Spleen (tissue), 11 donors: ENCODE data around the gene SLC34A1. TPM values are rescaled to one million over a fixed set of nuclear protein-coding genes. Genes with fewer than 3 reads are reported as not detected.

Experiments used
- DNase-seq: peaks from one replicate; pipeline ENCODE4 v3.0.0-alpha.2; 2020
- H3K27ac ChIP-seq, 8 donors: fragments of 200-600 bp; sonication (generic) in 7 of 8; 1 replicate in 4 of 8; 2 replicates in 4 of 8; pipeline versions ENCODE4 v1.5.0 to v1.8.0; 2016 to 2021; ENCODE audit warnings: inconsistent platforms in 4 of 8, mild to moderate bottlenecking in 4 of 8, moderate library complexity in 1 of 8
- H3K27me3 ChIP-seq, 7 donors: fragments of 200-600 bp; sonication (generic) in 6 of 7; replicated peaks in 1 of 7; 1 replicate in 4 of 7; 2 replicates in 3 of 7; pipeline versions ENCODE4 v1.5.0 to v1.8.0; 2016 to 2021; ENCODE audit warnings: inconsistent platforms in 3 of 7, mild to moderate bottlenecking in 1 of 7
- H3K36me3 ChIP-seq, 6 donors: fragments of 200-600 bp; sonication (generic) in 5 of 6; 1 replicate in 4 of 6; 2 replicates in 2 of 6; pipeline versions ENCODE4 v1.5.0 to v1.8.0; 2016 to 2021; ENCODE audit warnings: inconsistent platforms in 2 of 6
- H3K4me1 ChIP-seq, 6 donors: fragments of 200-600 bp; sonication (generic) in 5 of 6; 1 replicate in 3 of 6; 2 replicates in 3 of 6; pipeline versions ENCODE4 v1.5.0 to v1.8.0; 2016 to 2021; ENCODE audit warnings: inconsistent platforms in 3 of 6
- H3K4me3 ChIP-seq, 8 donors: fragments of 200-600 bp; sonication (generic) in 7 of 8; 1 replicate in 4 of 8; 2 replicates in 4 of 8; pipeline versions ENCODE4 v1.5.0 to v1.8.0; 2016 to 2021; ENCODE audit warnings: inconsistent platforms in 4 of 8, mild to moderate bottlenecking in 4 of 8, moderate library complexity in 2 of 8
- H3K9me3 ChIP-seq, 8 donors: fragments of 200-600 bp; sonication (generic) in 7 of 8; 1 replicate in 4 of 8; 2 replicates in 4 of 8; pipeline versions ENCODE4 v1.5.0 to v1.8.0; 2016 to 2021; ENCODE audit warnings: inconsistent platforms in 4 of 8
- CTCF ChIP-seq, 11 experiments: fragments of 200-600 bp in 7 of 11; fragments of 450-650 bp in 4 of 11; sonication (generic) in 4 of 11; IDR thresholded peaks in 8 of 11; conservative IDR thresholded peaks in 3 of 11; 1 replicate in 7 of 11; 2 replicates in 4 of 11; pipeline versions ENCODE4 v1.4.0 to v1.8.0; 2016 to 2021; ENCODE audit warnings: antibody characterized with exemption in 11 of 11, inconsistent platforms in 4 of 11, mild to moderate bottlenecking in 1 of 11
- POLR2A ChIP-seq, 3 donors: fragments of 450-650 bp; IDR thresholded peaks; one replicate each; pipeline ENCODE4 v1.5.1; 2017; ENCODE audit warnings: antibody characterized with exemption in 3 of 3, mild to moderate bottlenecking in 1 of 3
- POLR2AphosphoS5 ChIP-seq, 3 donors: sonication (generic); formaldehyde crosslinking; IDR thresholded peaks; one replicate each; pipeline ENCODE4 v1.5.1; 2017; ENCODE audit warnings: antibody characterized with exemption in 3 of 3
- WGBS, 5 donors: extraction: QIAGEN DNeasy Blood & Tissue Kit in 3 of 5; methylation state at CpG; one replicate each; pipeline versions ENCODE4 v1.1.5 to v1.1.7; 2013 to 2018; 5-methylcytosine and 5-hydroxymethylcytosine counted together
- intact Hi-C: fragments of 100-400 bp; cut with DNase I; formaldehyde crosslinking; loops from one replicate; pipeline ENCODE4 v1.15.0; 2023; ENCODE audit warnings: low total_unique reads
- polyA plus RNA-seq, 3 donors: library from polyadenylated mRNA; stranded (reverse); fragments of 200-250 nt; gene quantifications; one replicate each; pipeline ENCODE4 v1.2.1, GENCODE V29; 2013
- total RNA-seq, 7 donors: library from RNA; depleted of rRNA in 3 of 7; stranded (reverse); fragments of >200 nt in 3 of 7; fragmentation: NEBNext Ultra II Directional in 4 of 7; extraction: Animal tissue kit (Norgen Biotek cat#: 25700) in 4 of 7; gene quantifications; one replicate each; pipeline versions ENCODE4 v1.1.0 to v1.2.1, GENCODE V29; 2016 to 2021
- donor health status: healthy with polysubstance abuse.
- donor health status: DM: no; HTN: no; CAD: no; lungs with moderate emphysema.
- donor health status: DM: no; HTN: no; CAD: no.
- donor health status: Bipolar disorder and iron deficiency.
- donor health status: healthy.
- donor health status: DM: no; HTN: no; CAD: no.
- donor health status: DM: yes; HTN: yes; CAD: no.

The SLC34A1 gene
- total and polyA plus RNA-seq, 10 donors = 0.02 to 0.77 (median 0.14) TPM; not detected in 3

GRCh38 chr5:177431317-177432142 lies 47.3 kb downstream of the SLC34A1 start:
- intact Hi-C loops = no loop called here
- TF ChIP-seq POLR2A (IDR thresholded peaks at IDR 0.05) (no peak), CTCF (IDR thresholded peaks at IDR 0.05 in 8 of 11, conservative IDR thresholded peaks at IDR 0.05 in 3 of 11) (peak in 3 of 11 experiments; percentile 12 to 30 (median 19)), POLR2AphosphoS5 (IDR thresholded peaks at IDR 0.05) (peak; percentile 97 to 98 (median 97))
- Histone ChIP-seq H3K9me3 (no peaks in the 10 kb centered on the region), H3K27ac (peak overlapping the region; percentile 92 to 99 (median 98)), H3K4me3 (peak overlapping the region in 7 of 8 donors; percentile 2 to 90 (median 25)), H3K4me1 (peaks cover 61 to 98% (median 79%) of the 10 kb centered on the region in 6 donors), H3K27me3 (no peaks in the 10 kb centered on the region), H3K36me3 (peaks cover 6 to 70% (median 56%) of the 10 kb centered on the region in 6 donors)
- DNase-seq = peak; percentile 99
- WGBS, 5 donors = 17 to 36% (median 27%) methylated on average over 7 to 29 of the region's 29 CpGs

GRCh38 chr5:177432143-177432838 lies 48.1 kb downstream of the SLC34A1 start:
- H3K4me1 ChIP-seq = peaks cover 61 to 100% (median 76%) of the 10 kb centered on the region in 6 donors
- WGBS, 5 donors = 43 to 73% (median 63%) methylated on average over 12 to 18 of the region's 18 CpGs
- H3K27me3 ChIP-seq = no peaks in the 10 kb centered on the region
- intact Hi-C loops = no loop called here
- peaks cover 9 to 78% (median 64%) of the 10 kb centered on the region in 6 donors for H3K36me3 ChIP-seq
- H3K4me3 ChIP-seq = peak overlapping the region in 7 of 8 donors; percentile 4 to 90 (median 25)
- no peaks in the 10 kb centered on the region for H3K9me3 ChIP-seq
- DNase-seq = peak; percentile 86
- TF ChIP-seq POLR2AphosphoS5 (IDR thresholded peaks at IDR 0.05) = no peak
- peak in 1 of 11 experiments; percentile 12 for TF ChIP-seq CTCF (IDR thresholded peaks at IDR 0.05 in 8 of 11, conservative IDR thresholded peaks at IDR 0.05 in 3 of 11)
- TF ChIP-seq POLR2A (IDR thresholded peaks at IDR 0.05) = no peak
- peak overlapping the region; percentile 92 to 99 (median 98) for H3K27ac ChIP-seq

- peak in 2 of 3 donors; percentile 4 to 22 for TF ChIP-seq POLR2AphosphoS5 (IDR thresholded peaks at IDR 0.05)
- no peak for TF ChIP-seq CTCF (IDR thresholded peaks at IDR 0.05 in 8 of 11, conservative IDR thresholded peaks at IDR 0.05 in 3 of 11)
- Histone ChIP-seq H3K36me3 (peaks cover 10 to 85% (median 71%) of the 10 kb centered on the region in 6 donors), H3K4me1 (peaks cover 54 to 100% (median 68%) of the 10 kb centered on the region in 6 donors), H3K27me3 (no peaks in the 10 kb centered on the region), H3K4me3 (peak overlapping the region in 2 of 8 donors; percentile 25 to 88), H3K27ac (peak overlapping the region; percentile 92 to 99 (median 98)), H3K9me3 (no peaks in the 10 kb centered on the region)
- DNase-seq = peak; percentile 82
- WGBS, 5 donors = 92 to 97% (median 93%) methylated on average over 24 to 25 of the region's 25 CpGs
- intact Hi-C loops = no loop called here
Measured at GRCh38 chr5:177432839-177433657, 48.8 kb downstream of the SLC34A1 start.
